Heart left ventricle (tissue), 16 donors: Measurements from ENCODE around the gene TANGO6. TPM values are rescaled to one million over a fixed set of nuclear protein-coding genes. Genes with fewer than 3 reads are reported as not detected.

Experiments
- ATAC-seq, 4 donors: fragments of 200-7000 bp; cut with Tn5 transposase; one replicate each; pipeline ENCODE4 v1.9.1; 2020 to 2022; ENCODE audit warnings: moderate library complexity in 4 of 4, mild to moderate bottlenecking in 3 of 4, moderate number of reproducible peaks in 1 of 4
- DNase-seq, 5 donors: peaks; one replicate each; pipeline ENCODE4 v3.0.0-alpha.2; 2020
- H3K27ac ChIP-seq, 12 donors: fragments of 200-600 bp; sonication (generic) in 4 of 12; one replicate each; pipeline versions ENCODE4 v1.5.0 to v1.8.0; 2016 to 2022; ENCODE audit warnings: mild to moderate bottlenecking in 2 of 12
- H3K27me3 ChIP-seq, 9 donors: fragments of 200-600 bp; sonication (generic) in 2 of 9; one replicate each; pipeline versions ENCODE4 v1.5.1 to v1.8.0; 2016 to 2022; ENCODE audit warnings: mild to moderate bottlenecking in 3 of 9
- H3K36me3 ChIP-seq, 9 donors: fragments of 200-600 bp; sonication (generic) in 2 of 9; one replicate each; pipeline versions ENCODE4 v1.5.0 to v1.8.0; 2018 to 2022; ENCODE audit warnings: mild to moderate bottlenecking in 2 of 9
- H3K4me1 ChIP-seq, 12 donors: fragments of 200-600 bp; sonication (generic) in 4 of 12; one replicate each; pipeline versions ENCODE4 v1.5.0 to v1.8.0; 2016 to 2022; ENCODE audit warnings: mild to moderate bottlenecking in 3 of 12
- H3K4me3 ChIP-seq, 12 donors: fragments of 200-600 bp; sonication (generic) in 4 of 12; one replicate each; pipeline versions ENCODE4 v1.5.0 to v1.8.0; 2017 to 2022; ENCODE audit warnings: mild to moderate bottlenecking in 9 of 12, moderate library complexity in 4 of 12
- H3K9me3 ChIP-seq, 12 donors: fragments of 200-600 bp; sonication (generic) in 4 of 12; one replicate each; pipeline versions ENCODE4 v1.5.0 to v1.8.0; 2016 to 2022; ENCODE audit warnings: mild to moderate bottlenecking in 1 of 12
- CTCF ChIP-seq, 12 donors: fragments of 200-600 bp; sonication (generic) in 4 of 12; IDR thresholded peaks; one replicate each; pipeline versions ENCODE4 v1.5.0 to v1.8.0; 2018 to 2022; ENCODE audit warnings: antibody characterized with exemption in 12 of 12, mild to moderate bottlenecking in 5 of 12
- POLR2A ChIP-seq, 2 donors: fragments of 450-650 bp; IDR thresholded peaks; one replicate each; pipeline ENCODE4 v1.6.1; 2017; ENCODE audit warnings: antibody characterized with exemption in 2 of 2, mild to moderate bottlenecking in 2 of 2, moderate library complexity in 2 of 2
- WGBS, 4 donors: extraction: QIAGEN DNeasy Blood & Tissue Kit in 2 of 4; methylation state at CpG; one replicate each; pipeline versions ENCODE4 v1.1.5 to v1.1.7; 2013 to 2018; 5-methylcytosine and 5-hydroxymethylcytosine counted together
- intact Hi-C, 10 donors: fragments of 100-400 bp; cut with DNase I; formaldehyde crosslinking; loops; one replicate each; pipeline versions ENCODE4 v1.11.1 to v1.14.2; 2022
- polyA plus RNA-seq, 2 donors: library from polyadenylated mRNA; stranded (reverse); fragments of 200-250 nt; gene quantifications; one replicate each; pipeline ENCODE4 v1.2.3, GENCODE V29; 2013
- total RNA-seq, 9 donors: library from RNA; depleted of rRNA in 2 of 9; stranded (reverse); fragments of >200 nt in 2 of 9; fragmentation: NEBNext Ultra II Directional in 3 of 9; extraction: Animal tissue kit (Norgen Biotek cat#: 25700) in 3 of 9; gene quantifications; one replicate each; pipeline versions ENCODE4 v1.1.0 to v1.2.4, GENCODE V29; 2016 to 2023
- donor health status: ischemic (EF 13 %, LVEDD 7.1; RV severe dilation, severe dysfunction).
- donor health status: healthy with polysubstance abuse.
- donor health status: DM: no; HTN: yes; CAD: no.
- donor health status: DM: no; HTN: no; CAD: no.
- donor health status: ischemic (EF 25% LVEDD 6.9; RV normal size, moderate dysfunction).
- donor health status: ischemic (EF 25% LVEDD 5.7; RV mildly dilated, moderate dysfunction).
- donor health status: healthy.
- donor health status: DM: yes; HTN: yes; CAD: no.
- donor health status: ischemic (EF 35%, LVEDD 5.7; RV mildly dilated, moderate dysfunction).
- donor health status: nonischemic (EF 11% LVEDD 7.7; RV severe dilation, severe dysfunction).
- donor health status: DM: yes; HTN: yes; CAD: no.
- donor health status: PGD.
- donor health status: ischemic (EF 29% LVEDD 5.4; RV normal size, mild dysfunction).
- donor health status: nonischemic (EF 23%, LVEDD 6.1; RV moderate dilation, normal function).

TANGO6 gene
- total and polyA plus RNA-seq, 11 donors: 1.8 to 14.1 (median 8.8) TPM

- 62 to 74% (median 69%) methylated on average over 8 of the region's 8 CpGs for WGBS, 4 donors
- H3K4me1 ChIP-seq: no peaks in the 10 kb centered on the region
- no peak overlapping the region for H3K4me3 ChIP-seq
- H3K27ac ChIP-seq: no peak overlapping the region
- intact Hi-C loops: no loop called here
- H3K9me3 ChIP-seq: no peaks in the 10 kb centered on the region
- TF ChIP-seq POLR2A (IDR thresholded peaks at IDR 0.05) (no peak), CTCF (IDR thresholded peaks at IDR 0.05) (no peak)
- no peak for ATAC-seq
- H3K27me3 ChIP-seq: no peaks in the 10 kb centered on the region
- DNase-seq: peak in 1 of 5 donors; percentile 24
- peaks cover 0 to 6% (median 0%) of the 10 kb centered on the region in 9 donors for H3K36me3 ChIP-seq
Observed at GRCh38 chr16:69033151-69033949, 190.0 kb downstream of the TANGO6 start.

- ATAC-seq (peak in 1 of 4 donors; percentile 26), DNase-seq (no peak)
- intact Hi-C loops: no loop called here
- Histone ChIP-seq H3K27me3 (no peaks in the 10 kb centered on the region), H3K27ac (no peak overlapping the region), H3K4me3 (no peak overlapping the region), H3K9me3 (no peaks in the 10 kb centered on the region), H3K36me3 (peaks cover 0 to 10% (median 2%) of the 10 kb centered on the region in 9 donors), H3K4me1 (peaks cover 0 to 5% (median 0%) of the 10 kb centered on the region in 12 donors)
- TF ChIP-seq CTCF (IDR thresholded peaks at IDR 0.05) (no peak), POLR2A (IDR thresholded peaks at IDR 0.05) (no peak)
Observed at GRCh38 chr16:69035375-69035774, 192.0 kb downstream of the TANGO6 start.

- 94 to 98% (median 97%) methylated on average over 12 of the region's 12 CpGs for WGBS, 4 donors
Observed at GRCh38 chr16:69036399-69037091, 193.2 kb downstream of the TANGO6 start.

More at GRCh38 chr16:69036399-69037091, 193.2 kb downstream of the TANGO6 start:
- intact Hi-C loops: no loop called here
- TF ChIP-seq CTCF (IDR thresholded peaks at IDR 0.05) (no peak), POLR2A (IDR thresholded peaks at IDR 0.05) (no peak)
- peaks cover 0 to 4% (median 0%) of the 10 kb centered on the region in 12 donors for H3K9me3 ChIP-seq
- ATAC-seq: no peak
- no peak overlapping the region for H3K4me3 ChIP-seq
- peaks cover 0 to 20% (median 5%) of the 10 kb centered on the region in 9 donors for H3K36me3 ChIP-seq
- H3K27ac ChIP-seq: no peak overlapping the region
- H3K27me3 ChIP-seq: no peaks in the 10 kb centered on the region
- DNase-seq: no peak
- H3K4me1 ChIP-seq: peaks cover 0 to 5% (median 0%) of the 10 kb centered on the region in 12 donors
